ENCODE measurements around the gene GDF10.
A peak's percentile ranks its signal among the peaks of the same experiment; 100 is the strongest.

The GDF10 gene

GRCh38 chr10:47297866-47298540 is 2.0 kb upstream of the GDF10 start:
- Histone ChIP-seq H3K27me3 (ENCODE audit: control insufficient read depth, insufficient read depth, low read length) (peaks cover 33% of the 10 kb centered on the region), H3K4me1 (ENCODE audit: control insufficient read depth, insufficient read depth, low read length) (no peaks in the 10 kb centered on the region), H3K9me3 (ENCODE audit: control insufficient read depth, insufficient read depth, low read length) (no peaks in the 10 kb centered on the region), H3K4me3 (ENCODE audit: low read depth, low read length) (no peak overlapping the region), H3K36me3 (ENCODE audit: control insufficient read depth, insufficient read depth, low read length) (no peaks in the 10 kb centered on the region), H3K9ac (ENCODE audit: low read depth, low read length) (no peak overlapping the region)

DNA sequence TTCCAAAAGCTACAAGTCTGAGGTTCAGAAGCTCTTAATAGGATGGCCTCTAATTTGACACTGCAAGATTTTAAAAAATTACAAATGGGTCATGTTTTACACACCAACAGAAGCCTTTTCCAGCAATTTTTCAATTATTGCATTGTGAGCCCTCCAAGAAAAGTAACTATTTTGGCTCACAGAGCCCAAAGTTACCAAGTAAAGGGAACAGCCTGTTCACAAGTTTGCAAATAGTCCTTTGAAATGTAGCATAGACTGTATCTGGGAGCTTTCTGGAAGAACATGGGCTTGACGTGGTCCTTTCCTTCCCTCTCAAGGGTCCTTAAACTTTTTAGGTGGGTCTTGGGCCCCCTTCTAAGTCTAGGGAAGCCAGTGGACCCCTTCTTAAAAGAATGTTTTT is 1.3 kb upstream of the GDF10 start:
- no peak overlapping the region for H3K9ac ChIP-seq (ENCODE audit: low read depth, low read length)
- peaks cover 36% of the 10 kb centered on the region for H3K27me3 ChIP-seq (ENCODE audit: control insufficient read depth, insufficient read depth, low read length)
- H3K9me3 ChIP-seq (ENCODE audit: control insufficient read depth, insufficient read depth, low read length): no peaks in the 10 kb centered on the region
- no peaks in the 10 kb centered on the region for H3K36me3 ChIP-seq (ENCODE audit: control insufficient read depth, insufficient read depth, low read length)
- no peak overlapping the region for H3K4me3 ChIP-seq (ENCODE audit: low read depth, low read length)
- H3K4me1 ChIP-seq (ENCODE audit: control insufficient read depth, insufficient read depth, low read length): no peaks in the 10 kb centered on the region

GRCh38 chr10:47300429-47300931 is 483 bp downstream of the GDF10 start:
- peaks cover 36% of the 10 kb centered on the region for H3K27me3 ChIP-seq (ENCODE audit: control insufficient read depth, insufficient read depth, low read length)
- peak overlapping the region; percentile 46 for H3K4me3 ChIP-seq (ENCODE audit: low read depth, low read length)
- H3K9ac ChIP-seq (ENCODE audit: low read depth, low read length): no peak overlapping the region
- H3K4me1 ChIP-seq (ENCODE audit: control insufficient read depth, insufficient read depth, low read length): peaks cover 2% of the 10 kb centered on the region
- no peaks in the 10 kb centered on the region for H3K36me3 ChIP-seq (ENCODE audit: control insufficient read depth, insufficient read depth, low read length)
- no peaks in the 10 kb centered on the region for H3K9me3 ChIP-seq (ENCODE audit: control insufficient read depth, insufficient read depth, low read length)

DNA sequence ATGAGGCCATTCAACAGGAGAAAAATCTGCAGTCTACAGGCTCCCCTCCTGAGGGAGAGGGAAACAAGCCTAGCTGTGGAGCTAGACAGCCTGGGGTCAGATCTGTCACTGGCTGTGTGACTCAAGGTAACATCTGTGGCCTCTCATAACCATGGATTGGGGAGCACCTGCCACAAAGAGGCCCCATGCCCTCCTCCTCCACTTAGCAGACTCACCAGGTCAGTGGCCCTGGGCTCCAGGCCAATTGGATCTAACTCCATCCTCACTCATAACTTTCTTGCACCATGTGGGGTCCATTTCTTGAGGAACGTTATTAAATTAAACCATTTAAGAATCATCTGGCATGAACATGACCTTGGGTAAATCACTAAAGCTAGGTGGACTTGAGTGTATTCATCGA is 1.8 kb downstream of the GDF10 start:
- H3K9ac ChIP-seq (ENCODE audit: low read depth, low read length): no peak overlapping the region
- peaks cover 2% of the 10 kb centered on the region for H3K4me1 ChIP-seq (ENCODE audit: control insufficient read depth, insufficient read depth, low read length)
- H3K4me3 ChIP-seq (ENCODE audit: low read depth, low read length): no peak overlapping the region
- H3K36me3 ChIP-seq (ENCODE audit: control insufficient read depth, insufficient read depth, low read length): no peaks in the 10 kb centered on the region
- H3K27me3 ChIP-seq (ENCODE audit: control insufficient read depth, insufficient read depth, low read length): peaks cover 36% of the 10 kb centered on the region
- H3K9me3 ChIP-seq (ENCODE audit: control insufficient read depth, insufficient read depth, low read length): no peaks in the 10 kb centered on the region

DNA sequence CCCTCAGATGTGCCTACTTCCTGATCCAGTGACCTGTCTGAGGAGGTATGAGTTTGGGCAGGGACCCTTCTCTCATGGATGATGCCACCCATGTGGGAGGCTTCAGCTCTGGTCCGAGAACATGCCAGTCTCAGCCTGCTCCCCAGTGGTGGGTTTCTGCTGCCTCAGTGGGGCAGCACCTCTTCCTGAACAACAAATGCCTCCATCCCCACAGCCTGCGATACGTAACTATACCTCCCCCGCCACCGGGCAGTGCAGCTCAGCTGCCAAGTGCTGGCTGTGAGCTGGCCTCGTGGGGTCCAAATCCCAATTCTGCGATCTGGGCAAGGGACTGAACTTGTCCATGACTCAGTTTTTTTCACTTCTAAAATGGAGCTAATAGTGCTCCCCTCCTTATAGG is 3.1 kb downstream of the GDF10 start:
- no peak overlapping the region for H3K9ac ChIP-seq (ENCODE audit: low read depth, low read length)
- H3K36me3 ChIP-seq (ENCODE audit: control insufficient read depth, insufficient read depth, low read length): no peaks in the 10 kb centered on the region
- H3K4me1 ChIP-seq (ENCODE audit: control insufficient read depth, insufficient read depth, low read length): peaks cover 2% of the 10 kb centered on the region
- peaks cover 36% of the 10 kb centered on the region for H3K27me3 ChIP-seq (ENCODE audit: control insufficient read depth, insufficient read depth, low read length)
- H3K9me3 ChIP-seq (ENCODE audit: control insufficient read depth, insufficient read depth, low read length): no peaks in the 10 kb centered on the region
- H3K4me3 ChIP-seq (ENCODE audit: low read depth, low read length): no peak overlapping the region

DNA sequence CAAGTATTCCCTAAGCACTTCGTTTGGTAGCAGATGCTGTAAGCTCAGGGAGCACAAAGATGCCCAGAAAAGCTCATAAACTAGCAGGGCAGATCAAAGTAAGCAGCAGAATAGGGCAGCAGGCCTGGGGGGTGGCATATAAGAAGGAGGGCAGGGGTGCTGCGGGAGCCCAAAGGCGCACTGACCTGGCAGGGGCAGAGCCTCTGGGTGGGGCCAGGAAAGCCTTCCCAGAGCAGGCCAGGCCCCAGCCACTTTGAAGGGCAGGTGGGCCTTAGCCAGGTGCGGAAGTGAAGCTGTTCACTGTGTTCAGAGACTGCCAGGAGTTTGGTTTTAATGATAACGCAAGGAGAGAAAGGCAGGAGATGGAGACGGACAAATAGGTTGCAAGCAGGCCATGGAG is 3.9 kb downstream of the GDF10 start:
- Histone ChIP-seq H3K9ac (ENCODE audit: low read depth, low read length) (no peak overlapping the region), H3K4me3 (ENCODE audit: low read depth, low read length) (no peak overlapping the region), H3K4me1 (ENCODE audit: control insufficient read depth, insufficient read depth, low read length) (peaks cover 2% of the 10 kb centered on the region), H3K9me3 (ENCODE audit: control insufficient read depth, insufficient read depth, low read length) (no peaks in the 10 kb centered on the region), H3K36me3 (ENCODE audit: control insufficient read depth, insufficient read depth, low read length) (no peaks in the 10 kb centered on the region), H3K27me3 (ENCODE audit: control insufficient read depth, insufficient read depth, low read length) (peaks cover 36% of the 10 kb centered on the region)

DNA sequence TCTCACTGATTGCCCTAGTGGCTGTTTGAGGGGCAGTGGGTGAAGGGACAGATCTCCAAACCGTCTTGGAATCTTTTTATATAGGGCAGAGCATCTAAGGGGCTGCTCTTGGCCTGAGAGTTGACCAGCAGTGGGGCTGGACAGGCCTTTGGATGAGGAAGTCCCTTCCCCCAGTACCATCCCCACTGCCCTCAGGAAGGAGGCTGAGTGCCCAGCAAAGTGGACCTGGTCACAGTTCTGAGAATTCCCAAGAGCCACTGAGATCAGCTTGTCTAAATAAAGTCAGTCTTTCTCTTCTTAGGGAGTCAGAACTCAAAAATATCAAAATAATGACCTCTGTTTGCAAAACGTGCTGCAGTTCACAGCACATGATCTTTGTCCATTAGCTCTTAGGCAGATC is 5.6 kb downstream of the GDF10 start:
- H3K9ac ChIP-seq (ENCODE audit: low read depth, low read length): no peak overlapping the region

GRCh38 chr10:47306387-47307210 is 6.6 kb downstream of the GDF10 start:
- Histone ChIP-seq H3K27me3 (ENCODE audit: control insufficient read depth, insufficient read depth, low read length) (peaks cover 18% of the 10 kb centered on the region), H3K36me3 (ENCODE audit: control insufficient read depth, insufficient read depth, low read length) (no peaks in the 10 kb centered on the region), H3K9ac (ENCODE audit: low read depth, low read length) (no peak overlapping the region), H3K9me3 (ENCODE audit: control insufficient read depth, insufficient read depth, low read length) (no peaks in the 10 kb centered on the region), H3K4me3 (ENCODE audit: low read depth, low read length) (no peak overlapping the region), H3K4me1 (ENCODE audit: control insufficient read depth, insufficient read depth, low read length) (peaks cover 2% of the 10 kb centered on the region)

More for the DNA sequence above, 5.6 kb downstream of the GDF10 start:
- Histone ChIP-seq H3K4me3 (ENCODE audit: low read depth, low read length) (no peak overlapping the region), H3K27me3 (ENCODE audit: control insufficient read depth, insufficient read depth, low read length) (peaks cover 29% of the 10 kb centered on the region), H3K36me3 (ENCODE audit: control insufficient read depth, insufficient read depth, low read length) (no peaks in the 10 kb centered on the region), H3K4me1 (ENCODE audit: control insufficient read depth, insufficient read depth, low read length) (peaks cover 2% of the 10 kb centered on the region), H3K9me3 (ENCODE audit: control insufficient read depth, insufficient read depth, low read length) (no peaks in the 10 kb centered on the region)

DNA sequence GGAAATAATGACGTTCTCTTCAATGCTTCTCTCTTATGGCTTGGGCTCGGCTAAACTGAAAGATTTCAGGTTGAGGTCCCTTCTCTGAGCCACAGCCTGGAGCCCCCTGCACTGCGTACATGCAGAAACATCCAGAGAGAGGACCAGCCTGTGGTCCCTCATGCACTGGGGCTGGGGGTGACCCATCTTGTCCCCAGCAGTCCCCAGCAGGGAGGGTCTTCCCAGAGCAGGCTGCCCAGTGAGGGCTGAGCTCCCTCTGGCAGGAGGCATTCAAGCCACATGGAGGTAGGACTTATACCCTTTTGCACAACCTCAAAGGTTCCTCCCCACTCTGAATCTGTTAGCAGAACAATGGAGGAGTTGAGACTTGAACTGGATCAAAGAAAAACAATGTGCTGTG is 7.4 kb downstream of the GDF10 start:
- no peak overlapping the region for H3K9ac ChIP-seq (ENCODE audit: low read depth, low read length)
- H3K4me3 ChIP-seq (ENCODE audit: low read depth, low read length): no peak overlapping the region
- peaks cover 11% of the 10 kb centered on the region for H3K27me3 ChIP-seq (ENCODE audit: control insufficient read depth, insufficient read depth, low read length)
- no peaks in the 10 kb centered on the region for H3K9me3 ChIP-seq (ENCODE audit: control insufficient read depth, insufficient read depth, low read length)
- no peaks in the 10 kb centered on the region for H3K36me3 ChIP-seq (ENCODE audit: control insufficient read depth, insufficient read depth, low read length)
- peaks cover 2% of the 10 kb centered on the region for H3K4me1 ChIP-seq (ENCODE audit: control insufficient read depth, insufficient read depth, low read length)

DNA sequence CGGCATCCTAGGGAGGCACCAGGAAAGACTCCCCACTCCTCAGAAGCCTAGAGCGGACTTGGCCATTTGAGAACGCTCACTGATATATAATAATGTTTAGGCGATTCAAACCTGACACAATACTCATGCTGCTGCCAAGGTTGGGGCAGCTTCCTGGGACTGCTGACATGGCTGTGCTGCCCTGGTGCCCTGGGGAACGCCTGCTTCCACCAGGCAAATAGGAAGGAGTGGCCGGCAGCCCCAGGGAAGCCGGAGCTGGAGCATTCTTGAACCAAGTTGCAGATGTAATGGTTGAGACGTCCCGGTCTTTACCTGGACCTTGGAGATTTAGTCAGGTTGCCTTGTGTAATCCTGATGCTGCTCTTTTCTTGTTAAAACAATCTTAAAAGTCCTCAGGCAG is 8.8 kb downstream of the GDF10 start:
- no peaks in the 10 kb centered on the region for H3K36me3 ChIP-seq (ENCODE audit: control insufficient read depth, insufficient read depth, low read length)
- H3K4me3 ChIP-seq (ENCODE audit: low read depth, low read length): no peak overlapping the region
- H3K9me3 ChIP-seq (ENCODE audit: control insufficient read depth, insufficient read depth, low read length): no peaks in the 10 kb centered on the region
- peaks cover 2% of the 10 kb centered on the region for H3K4me1 ChIP-seq (ENCODE audit: control insufficient read depth, insufficient read depth, low read length)
- H3K27me3 ChIP-seq (ENCODE audit: control insufficient read depth, insufficient read depth, low read length): peaks cover 2% of the 10 kb centered on the region
- no peak overlapping the region for H3K9ac ChIP-seq (ENCODE audit: low read depth, low read length)

GRCh38 chr10:47309408-47310089 is 9.6 kb downstream of the GDF10 start:
- Histone ChIP-seq H3K4me1 (ENCODE audit: control insufficient read depth, insufficient read depth, low read length) (peaks cover 2% of the 10 kb centered on the region), H3K27me3 (ENCODE audit: control insufficient read depth, insufficient read depth, low read length) (peaks cover 2% of the 10 kb centered on the region), H3K9me3 (ENCODE audit: control insufficient read depth, insufficient read depth, low read length) (no peaks in the 10 kb centered on the region), H3K36me3 (ENCODE audit: control insufficient read depth, insufficient read depth, low read length) (no peaks in the 10 kb centered on the region), H3K4me3 (ENCODE audit: low read depth, low read length) (no peak overlapping the region), H3K9ac (ENCODE audit: low read depth, low read length) (no peak overlapping the region)
